Activated naive CD4-positive, alpha-beta T cell (primary cell): ENCODE results near the gene TRAF2.

ENCODE experiments used
- DNase-seq, 4 experiments: peaks; one replicate each; lab custom pipeline; 2025; lab: John Stamatoyannopoulos, UW

Gene TRAF2

GRCh38 chr9:136913701-136914438 lies 27.6 kb downstream of the TRAF2 start:
- no peak for DNase-seq

- DNase-seq, result no peak
These were observed 29.5 kb downstream of the TRAF2 start for GRCh38 chr9:136915632-136916329.

GRCh38 chr9:136916330-136917184 lies 30.2 kb downstream of the TRAF2 start:
- DNase-seq, result no peak

GRCh38 chr9:136917902-136918301 lies 31.6 kb downstream of the TRAF2 start:
- no peak for DNase-seq

GRCh38 chr9:136920069-136920468 lies 33.8 kb downstream of the TRAF2 start:
- no peak for DNase-seq

- DNase-seq, result no peak
These were observed 34.5 kb downstream of the TRAF2 start for GRCh38 chr9:136920734-136921231.

GRCh38 chr9:136921307-136921706 lies 35.0 kb downstream of the TRAF2 start:
- no peak for DNase-seq

GRCh38 chr9:136921718-136922117 lies 35.4 kb downstream of the TRAF2 start:
- DNase-seq, result no peak

GRCh38 chr9:136922540-136922939 lies 36.2 kb downstream of the TRAF2 start:
- no peak for DNase-seq

- DNase-seq, result no peak
These were observed 37.6 kb downstream of the TRAF2 start for GRCh38 chr9:136923881-136924280.

- DNase-seq, result no peak
These were observed 39.3 kb downstream of the TRAF2 start for GRCh38 chr9:136925414-136926153.

- DNase-seq, result no peak
These were observed 39.9 kb downstream of the TRAF2 start for GRCh38 chr9:136926154-136926704.

GRCh38 chr9:136926749-136927148 lies 40.4 kb downstream of the TRAF2 start:
- DNase-seq, result no peak

GRCh38 chr9:136927343-136928271 lies 41.3 kb downstream of the TRAF2 start:
- DNase-seq, result no peak

GRCh38 chr9:136928591-136928990 lies 42.3 kb downstream of the TRAF2 start:
- no peak for DNase-seq

GRCh38 chr9:136930014-136930413 lies 43.7 kb downstream of the TRAF2 start:
- DNase-seq, result no peak

- DNase-seq, result no peak
These were observed 45.4 kb downstream of the TRAF2 start for GRCh38 chr9:136931611-136932130.

GRCh38 chr9:136934277-136934676 lies 48.0 kb downstream of the TRAF2 start:
- no peak for DNase-seq

GRCh38 chr9:136935651-136936050 lies 49.3 kb downstream of the TRAF2 start:
- DNase-seq, result no peak

- DNase-seq, result no peak
These were observed 50.4 kb downstream of the TRAF2 start for GRCh38 chr9:136936645-136937170.
